Activated B cell treated with CpG ODN at 0.5 μM for 24 hours (primary cell): ENCODE measurements around the gene C1orf115. TPM values are rescaled to one million over a fixed set of nuclear protein-coding genes. Genes with fewer than 3 reads are reported as not detected.
"Not testable (repeated sequence)": the region's sequence is repeated elsewhere in the genome, so short reads cannot be mapped to it uniquely, and the experiment has no call there.

Experiments used
- ATAC-seq: fragments of 200-7000 bp; cut with Tn5 transposase; one replicate; pipeline ENCODE4 v1.10.0; 2021; ENCODE audit warnings: low read depth, mild to moderate bottlenecking, moderate library complexity
- CTCF ChIA-PET: fragments of 350-600 bp; sonication (Branson Sonifier 250); formaldehyde crosslinking; loops from one replicate; lab custom pipeline; 2021; ENCODE audit warnings: antibody characterized with exemption; lab: Charles Lee
- POLR2A ChIA-PET: fragments of 350-600 bp; sonication (Branson Sonifier 250); formaldehyde crosslinking; loops from one replicate; lab custom pipeline; 2021; ENCODE audit warnings: antibody characterized with exemption; lab: Charles Lee
- DNase-seq: peaks from one replicate; pipeline ENCODE4 v3.0.0; 2022
- H3K27ac Mint-ChIP-seq: one replicate; pipeline ENCODE4 v1.8.0; 2020; ENCODE audit warnings: mixed read lengths
- H3K27me3 Mint-ChIP-seq: one replicate; pipeline ENCODE4 v1.8.0; 2021; ENCODE audit warnings: mixed read lengths
- H3K36me3 Mint-ChIP-seq: one replicate; pipeline ENCODE4 v1.8.0; 2021; ENCODE audit warnings: low read depth, mixed read lengths
- H3K4me1 Mint-ChIP-seq: one replicate; pipeline ENCODE4 v1.8.0; 2021; ENCODE audit warnings: mixed read lengths
- H3K4me3 Mint-ChIP-seq: one replicate; pipeline ENCODE4 v1.8.0; 2020; ENCODE audit warnings: mild to moderate bottlenecking, mixed read lengths
- H3K9me3 Mint-ChIP-seq: one replicate; pipeline ENCODE4 v1.8.0; 2020; ENCODE audit warnings: mixed read lengths
- intact Hi-C: fragments of 100-400 bp; cut with micrococcal nuclease; formaldehyde crosslinking; loops from one replicate; pipeline ENCODE4 v1.15.1; 2024
- total RNA-seq: library from RNA; stranded (reverse); gene quantifications from 2 replicates; pipeline ENCODE4 v1.2.3, GENCODE V29; 2022
- TF ChIP-seq, protein P1 (sequence below): fragments of 200-600 bp; IDR thresholded peaks from one replicate; pipeline ENCODE4 v1.8.0; 2022; ENCODE audit warnings: antibody characterized with exemption, mild to moderate bottlenecking

Gene C1orf115
- total RNA-seq, 1 donor from 2014 or later: 19.6 TPM

DNA sequence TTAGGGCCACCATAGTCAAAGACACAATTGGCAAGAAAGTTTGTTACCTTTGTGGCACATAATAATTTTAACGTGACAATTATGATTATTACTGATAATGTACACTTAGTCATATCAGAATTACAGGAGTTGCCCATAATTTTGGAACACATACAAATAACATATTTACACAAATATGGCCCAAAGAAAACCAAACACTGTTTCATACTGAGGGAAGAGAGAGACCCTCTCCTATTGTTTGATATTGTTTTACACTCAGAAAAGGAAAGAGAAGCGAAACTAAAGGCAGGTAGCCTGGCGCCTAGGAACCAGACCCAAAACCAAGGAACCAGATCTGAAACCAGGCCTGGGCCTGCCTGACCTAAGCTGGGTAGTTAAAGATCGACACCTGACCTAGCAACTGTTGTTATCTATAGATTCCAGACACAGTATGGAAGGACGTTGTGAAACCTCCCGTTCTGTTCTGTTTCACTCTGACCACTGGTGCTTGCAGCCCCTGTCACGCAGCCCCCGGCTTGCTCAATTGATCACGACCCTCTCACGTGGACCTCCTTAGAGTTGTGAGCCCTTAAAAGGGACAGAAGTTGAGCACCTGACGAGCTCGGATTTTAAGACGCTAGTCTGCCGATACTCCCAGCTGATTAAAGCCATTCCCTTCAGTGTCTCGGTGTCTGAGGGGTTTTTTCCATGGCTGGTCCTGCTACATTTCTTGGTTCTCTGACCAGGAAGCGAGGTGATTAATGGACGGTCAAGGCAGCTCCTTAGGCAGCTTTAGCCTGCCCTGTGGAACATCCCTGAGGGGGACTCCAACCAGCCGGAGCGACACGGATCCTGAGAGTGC lies 27.9 kb downstream of the C1orf115 start:
- Mint-ChIP-seq H3K4me1 (peaks cover 9% of the 10 kb centered on the region), H3K27ac (peak overlapping the region; percentile 42), H3K9me3 (peaks cover 10% of the 10 kb centered on the region), H3K27me3 (peaks cover 3% of the 10 kb centered on the region), H3K36me3 (no peaks in the 10 kb centered on the region), H3K4me3 (no peak overlapping the region)
- ChIA-PET POLR2A (no interaction called here), CTCF (no interaction called here)
- intact Hi-C loops: no loop called here
- TF ChIP-seq, protein P1, sequence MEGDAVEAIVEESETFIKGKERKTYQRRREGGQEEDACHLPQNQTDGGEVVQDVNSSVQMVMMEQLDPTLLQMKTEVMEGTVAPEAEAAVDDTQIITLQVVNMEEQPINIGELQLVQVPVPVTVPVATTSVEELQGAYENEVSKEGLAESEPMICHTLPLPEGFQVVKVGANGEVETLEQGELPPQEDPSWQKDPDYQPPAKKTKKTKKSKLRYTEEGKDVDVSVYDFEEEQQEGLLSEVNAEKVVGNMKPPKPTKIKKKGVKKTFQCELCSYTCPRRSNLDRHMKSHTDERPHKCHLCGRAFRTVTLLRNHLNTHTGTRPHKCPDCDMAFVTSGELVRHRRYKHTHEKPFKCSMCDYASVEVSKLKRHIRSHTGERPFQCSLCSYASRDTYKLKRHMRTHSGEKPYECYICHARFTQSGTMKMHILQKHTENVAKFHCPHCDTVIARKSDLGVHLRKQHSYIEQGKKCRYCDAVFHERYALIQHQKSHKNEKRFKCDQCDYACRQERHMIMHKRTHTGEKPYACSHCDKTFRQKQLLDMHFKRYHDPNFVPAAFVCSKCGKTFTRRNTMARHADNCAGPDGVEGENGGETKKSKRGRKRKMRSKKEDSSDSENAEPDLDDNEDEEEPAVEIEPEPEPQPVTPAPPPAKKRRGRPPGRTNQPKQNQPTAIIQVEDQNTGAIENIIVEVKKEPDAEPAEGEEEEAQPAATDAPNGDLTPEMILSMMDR: no peak
- ATAC-seq (no peak), DNase-seq (no peak)

DNA sequence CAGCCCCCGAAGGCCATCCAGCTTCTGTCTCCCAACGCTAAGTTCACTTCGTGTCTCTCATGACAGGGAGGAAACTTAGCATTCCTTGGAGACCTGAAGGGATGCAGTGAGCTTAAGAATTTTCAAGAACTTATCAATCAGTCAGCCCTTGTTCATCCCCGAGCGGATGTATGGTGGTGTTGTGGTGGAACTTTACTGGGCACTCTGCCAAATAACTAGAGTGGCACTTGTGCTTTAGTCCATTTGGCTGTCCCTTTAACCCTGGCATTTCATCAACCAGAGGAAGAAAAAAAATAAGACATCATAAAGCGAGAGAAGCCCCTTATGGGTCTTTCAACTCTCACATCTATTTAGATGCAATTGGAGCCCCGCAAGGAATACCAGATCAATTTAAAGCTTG lies 31.1 kb downstream of the C1orf115 start:
- ATAC-seq, H3K27me3 Mint-ChIP-seq, H3K4me3 Mint-ChIP-seq, H3K27ac Mint-ChIP-seq, H3K36me3 Mint-ChIP-seq, DNase-seq, H3K9me3 Mint-ChIP-seq, H3K4me1 Mint-ChIP-seq, intact Hi-C loops: not testable (repeated sequence)
- ChIA-PET POLR2A (interaction anchor here (1.0 kb wide), 1 partner anchor 12 kb away, joined by 3 read pairs; no protein-coding TSS in a partner anchor), CTCF (interaction anchor here (0.8 kb wide), 1 partner anchor 12 kb away, joined by 5 read pairs; no protein-coding TSS in a partner anchor)

DNA sequence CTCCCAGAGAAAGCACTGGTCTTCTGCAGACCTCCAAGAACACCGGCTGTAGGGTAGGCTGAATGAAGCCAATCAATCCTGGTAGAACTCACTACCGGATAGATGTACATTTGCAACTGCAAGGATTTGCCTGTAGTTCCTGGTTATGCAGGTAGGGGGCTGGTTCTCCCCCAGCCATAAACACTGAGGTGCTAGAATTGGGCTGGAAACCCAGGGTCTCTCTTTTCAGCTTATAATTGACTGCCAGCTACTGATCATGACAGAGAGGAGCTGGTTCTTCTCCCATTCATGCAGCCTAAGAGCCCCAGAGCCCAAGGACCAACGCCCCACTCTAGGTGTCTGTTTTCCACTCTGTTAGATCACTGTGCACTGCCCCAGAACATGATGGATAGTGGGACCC lies 36.5 kb downstream of the C1orf115 start:
- Mint-ChIP-seq H3K27me3 (peaks cover 2% of the 10 kb centered on the region), H3K27ac (no peak overlapping the region), H3K9me3 (peaks cover 2% of the 10 kb centered on the region), H3K4me3 (no peak overlapping the region), H3K4me1 (peaks cover 5% of the 10 kb centered on the region), H3K36me3 (no peaks in the 10 kb centered on the region)
- DNase-seq (no peak), ATAC-seq (no peak)
- TF ChIP-seq, protein P1: no peak
- intact Hi-C loops: no loop called here
- ChIA-PET CTCF (interaction anchor here (1.4 kb wide), 1 partner anchor 45 kb away, joined by 4 read pairs; no protein-coding TSS in a partner anchor), POLR2A (no interaction called here)

DNA sequence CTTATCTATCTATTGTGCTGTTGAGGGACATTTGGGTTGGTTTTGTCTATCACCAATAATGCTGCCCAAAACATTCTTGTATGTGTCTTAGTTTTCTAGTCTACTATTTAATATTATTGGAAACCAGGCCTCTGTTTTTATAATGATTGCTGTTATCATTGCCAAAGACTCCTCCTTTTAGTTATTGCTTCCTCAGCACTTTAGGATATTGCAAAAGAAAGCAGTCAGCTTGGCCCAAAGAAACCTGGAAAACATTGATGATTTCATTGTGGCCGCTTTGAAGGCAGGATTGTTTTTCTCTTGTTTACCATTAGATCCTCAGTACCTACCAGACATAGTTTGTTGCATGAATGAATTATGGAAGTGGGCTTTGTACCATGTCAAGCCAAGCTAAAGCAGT lies 37.4 kb downstream of the C1orf115 start:
- no peaks in the 10 kb centered on the region for H3K36me3 Mint-ChIP-seq
- intact Hi-C loops: no loop called here
- no peak overlapping the region for H3K27ac Mint-ChIP-seq
- CTCF ChIA-PET: interaction anchor here (1.0 kb wide), 1 partner anchor 33 kb away, joined by 4 read pairs; no protein-coding TSS in a partner anchor
- POLR2A ChIA-PET: interaction anchor here (1.1 kb wide), 1 partner anchor 50 kb away, joined by 3 read pairs; no protein-coding TSS in a partner anchor
- no peak for DNase-seq
- H3K27me3 Mint-ChIP-seq: peaks cover 2% of the 10 kb centered on the region
- H3K9me3 Mint-ChIP-seq: peaks cover 2% of the 10 kb centered on the region
- ATAC-seq: no peak
- TF ChIP-seq, protein P1: no peak
- no peak overlapping the region for H3K4me3 Mint-ChIP-seq
- H3K4me1 Mint-ChIP-seq: peaks cover 13% of the 10 kb centered on the region

DNA sequence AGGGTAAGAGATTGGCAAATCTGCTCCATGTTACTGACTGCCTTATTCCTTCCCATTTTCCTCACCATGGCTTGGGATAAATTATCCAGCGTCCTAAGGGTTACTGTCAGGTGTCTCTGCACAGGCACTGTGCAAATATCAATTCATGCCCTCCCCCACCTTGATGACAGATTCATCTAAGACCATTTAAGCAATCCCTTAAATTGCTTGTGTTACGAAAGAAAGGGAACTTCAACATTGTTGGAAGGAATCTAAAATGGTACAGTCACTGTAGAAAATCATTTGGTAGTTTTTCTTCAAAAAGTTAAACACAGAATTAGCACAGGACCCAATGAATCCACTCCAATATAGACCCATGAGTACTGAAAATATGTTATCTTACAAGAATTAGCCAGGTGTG lies 40.3 kb downstream of the C1orf115 start:
- no peak overlapping the region for H3K27ac Mint-ChIP-seq
- TF ChIP-seq, protein P1: no peak
- peaks cover 2% of the 10 kb centered on the region for H3K9me3 Mint-ChIP-seq
- ATAC-seq (no peak), DNase-seq (no peak)
- H3K4me3 Mint-ChIP-seq: no peak overlapping the region
- peaks cover 2% of the 10 kb centered on the region for H3K27me3 Mint-ChIP-seq
- H3K4me1 Mint-ChIP-seq: peaks cover 22% of the 10 kb centered on the region
- intact Hi-C loops: loop anchor here (5.0 kb wide), 2 partner anchors 433 to 448 kb away; no protein-coding TSS in a partner anchor
- CTCF ChIA-PET: no interaction called here
- POLR2A ChIA-PET: no interaction called here
- no peaks in the 10 kb centered on the region for H3K36me3 Mint-ChIP-seq
